Type B pancreatic cell (in vitro differentiated cells): Measurements from ENCODE around the gene MFAP2. TPM values are rescaled to one million over a fixed set of nuclear protein-coding genes. Genes with fewer than 3 reads are reported as not detected.

Experiments
- DNase-seq: peaks from one replicate; pipeline ENCODE4 v3.0.0; 2021; ENCODE audit warnings: mixed read lengths; ENCODE audit not compliant: unreplicated experiment; ENCODE audit errors: extremely low spot score
- H3K27ac Mint-ChIP-seq: 2 replicates; pipeline ENCODE4 v1.8.0; 2021; ENCODE audit warnings: mild to moderate bottlenecking, mixed read lengths
- H3K27me3 Mint-ChIP-seq: 2 replicates; pipeline ENCODE4 v1.8.0; 2021; ENCODE audit warnings: mixed read lengths
- H3K36me3 Mint-ChIP-seq: 2 replicates; pipeline ENCODE4 v1.8.0; 2021; ENCODE audit warnings: mixed read lengths
- H3K4me1 Mint-ChIP-seq: one replicate; pipeline ENCODE4 v1.8.0; 2021; ENCODE audit warnings: mixed read lengths; ENCODE audit not compliant: unreplicated experiment
- H3K4me3 Mint-ChIP-seq: 2 replicates; pipeline ENCODE4 v1.8.0; 2021; ENCODE audit warnings: mild to moderate bottlenecking, mixed read lengths
- H3K9me3 Mint-ChIP-seq: 2 replicates; pipeline ENCODE4 v1.8.0; 2021; ENCODE audit warnings: mixed read lengths
- long read RNA-seq: library from polyadenylated mRNA; unstranded; transcript quantifications from one replicate; pipeline ENCODE4 v2.0.0, GENCODE V29; 2020
- total RNA-seq: library from RNA; stranded (reverse); gene quantifications from 2 replicates; pipeline ENCODE4 v1.2.1, GENCODE V29; 2021; ENCODE audit warnings: low replicate concordance
- TF ChIP-seq, protein P1 (sequence below): fragments of 200-600 bp; sonication (generic); conservative IDR thresholded peaks from 2 replicates; pipeline ENCODE4 v1.5.0; 2021; ENCODE audit warnings: antibody characterized with exemption, mild to moderate bottlenecking

MFAP2 gene, protein sequence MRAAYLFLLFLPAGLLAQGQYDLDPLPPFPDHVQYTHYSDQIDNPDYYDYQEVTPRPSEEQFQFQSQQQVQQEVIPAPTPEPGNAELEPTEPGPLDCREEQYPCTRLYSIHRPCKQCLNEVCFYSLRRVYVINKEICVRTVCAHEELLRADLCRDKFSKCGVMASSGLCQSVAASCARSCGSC
- total RNA-seq, result 112 and 158 TPM in 2 replicates
- long read RNA-seq, partial matches to known transcripts, result 3 of 10 reads
- long read RNA-seq, other reads (novel, unspliced or antisense), result 3 of 10 reads

DNA sequence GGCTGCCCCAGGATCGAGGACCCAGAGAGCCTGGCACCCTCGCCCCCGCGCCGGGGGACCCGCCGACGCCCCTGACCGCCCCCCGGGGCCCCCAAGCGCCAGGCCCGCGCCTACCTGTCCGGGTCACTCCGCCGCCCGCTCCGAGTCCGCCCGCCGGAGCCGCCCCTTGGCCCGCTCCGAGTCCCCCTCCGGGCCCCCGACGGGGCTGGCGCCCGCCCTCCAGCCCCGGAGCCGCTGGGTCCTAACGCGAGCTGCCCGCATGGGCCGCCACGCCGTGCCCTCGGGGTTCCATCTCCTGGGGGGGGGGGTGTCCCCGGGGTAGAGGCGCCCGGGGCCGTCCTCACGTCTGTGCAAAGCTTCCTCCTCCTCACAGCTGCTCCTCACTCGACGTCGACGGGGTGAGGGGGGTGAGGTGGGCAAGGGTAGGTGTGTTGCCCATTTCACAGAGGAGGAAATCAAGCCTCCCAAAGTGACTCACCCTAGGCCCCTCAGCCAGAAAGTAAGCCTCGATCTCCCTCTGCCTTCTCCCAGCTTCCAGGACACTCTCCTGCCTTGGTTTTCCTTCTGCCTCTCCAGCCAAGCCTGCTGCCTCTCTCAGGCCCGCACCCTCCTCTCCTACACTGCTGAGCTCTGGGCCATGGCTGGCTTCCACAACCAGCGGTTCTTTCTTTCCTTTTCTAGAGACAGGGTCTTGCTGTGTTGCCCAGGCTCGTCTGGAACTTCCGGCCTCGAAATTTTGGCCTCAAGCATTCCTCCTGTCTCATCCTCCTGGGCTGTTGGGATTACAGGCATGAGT is at the start of gene MFAP2:
Gene MFAP2 (minus strand): TSS at position 148 of the 796 bp plus-strand sequence. CDS start 2,347 bp downstream, outside the sequence.
- H3K4me3 Mint-ChIP-seq, result peak within 1 kb of the TSS; percentile 90
- DNase-seq, result peak; percentile 82
- H3K36me3 Mint-ChIP-seq, result no peaks in the 10 kb centered on the region
- H3K9me3 Mint-ChIP-seq, result no peaks in the 10 kb centered on the region
- peaks cover 37% of the 10 kb centered on the region for H3K4me1 Mint-ChIP-seq
- H3K27ac Mint-ChIP-seq, result peak within 1 kb of the TSS; percentile 86
- peaks cover 5% of the 10 kb centered on the region for H3K27me3 Mint-ChIP-seq
- TF ChIP-seq, protein P1, sequence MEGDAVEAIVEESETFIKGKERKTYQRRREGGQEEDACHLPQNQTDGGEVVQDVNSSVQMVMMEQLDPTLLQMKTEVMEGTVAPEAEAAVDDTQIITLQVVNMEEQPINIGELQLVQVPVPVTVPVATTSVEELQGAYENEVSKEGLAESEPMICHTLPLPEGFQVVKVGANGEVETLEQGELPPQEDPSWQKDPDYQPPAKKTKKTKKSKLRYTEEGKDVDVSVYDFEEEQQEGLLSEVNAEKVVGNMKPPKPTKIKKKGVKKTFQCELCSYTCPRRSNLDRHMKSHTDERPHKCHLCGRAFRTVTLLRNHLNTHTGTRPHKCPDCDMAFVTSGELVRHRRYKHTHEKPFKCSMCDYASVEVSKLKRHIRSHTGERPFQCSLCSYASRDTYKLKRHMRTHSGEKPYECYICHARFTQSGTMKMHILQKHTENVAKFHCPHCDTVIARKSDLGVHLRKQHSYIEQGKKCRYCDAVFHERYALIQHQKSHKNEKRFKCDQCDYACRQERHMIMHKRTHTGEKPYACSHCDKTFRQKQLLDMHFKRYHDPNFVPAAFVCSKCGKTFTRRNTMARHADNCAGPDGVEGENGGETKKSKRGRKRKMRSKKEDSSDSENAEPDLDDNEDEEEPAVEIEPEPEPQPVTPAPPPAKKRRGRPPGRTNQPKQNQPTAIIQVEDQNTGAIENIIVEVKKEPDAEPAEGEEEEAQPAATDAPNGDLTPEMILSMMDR, result no peak

DNA sequence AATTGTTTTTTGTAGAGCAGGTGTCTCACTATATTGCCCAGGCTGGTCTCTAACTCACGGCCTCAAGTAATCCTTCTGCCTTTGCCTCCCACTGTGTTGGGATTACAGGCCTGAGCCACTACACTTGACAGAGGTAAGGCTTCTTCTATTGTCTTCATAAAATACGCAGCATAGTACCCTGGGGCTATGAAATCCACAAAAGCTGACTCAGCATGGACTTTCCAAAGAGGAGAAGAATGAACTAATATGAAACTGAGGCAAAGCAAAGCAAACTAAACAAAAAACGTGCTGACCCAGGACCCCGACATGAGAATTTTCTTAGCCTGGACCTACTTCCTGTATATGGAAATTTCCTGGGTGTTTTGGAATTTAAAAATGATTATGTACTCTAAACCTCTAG is 49.8 kb upstream of the MFAP2 start:
- Mint-ChIP-seq H3K27me3 (no peaks in the 10 kb centered on the region), H3K27ac (no peak overlapping the region), H3K36me3 (peaks cover 13% of the 10 kb centered on the region), H3K4me1 (no peaks in the 10 kb centered on the region), H3K9me3 (no peaks in the 10 kb centered on the region), H3K4me3 (no peak overlapping the region)
- TF ChIP-seq, protein P1, result no peak
- DNase-seq, result no peak

DNA sequence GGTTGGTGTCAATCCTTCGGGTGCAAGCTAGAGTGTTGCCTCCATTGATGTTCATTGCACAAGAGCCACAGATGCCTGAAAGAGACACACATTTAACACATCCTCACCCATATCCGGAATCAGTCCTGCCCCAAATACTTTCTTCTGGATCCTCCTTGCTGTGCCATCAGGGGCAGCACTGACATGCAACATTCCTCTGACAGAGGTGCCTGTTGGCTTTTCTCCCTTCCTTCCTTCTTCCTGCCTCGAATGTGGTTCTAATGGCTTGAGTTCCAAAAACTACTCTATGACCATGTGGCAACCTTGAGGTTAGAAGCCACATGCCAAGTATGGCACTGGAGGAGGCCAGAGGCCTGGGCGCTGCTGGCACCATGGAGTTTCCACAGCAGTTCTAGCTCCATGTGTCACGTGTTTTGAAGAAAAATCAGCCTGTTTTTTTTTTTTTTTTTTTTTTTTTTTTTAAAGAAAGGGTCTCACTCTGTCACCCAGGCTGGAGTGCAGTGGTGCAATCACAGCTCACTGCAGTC is 48.3 kb upstream of the MFAP2 start:
- Mint-ChIP-seq H3K4me1 (no peaks in the 10 kb centered on the region), H3K4me3 (no peak overlapping the region), H3K27me3 (no peaks in the 10 kb centered on the region), H3K36me3 (peaks cover 17% of the 10 kb centered on the region), H3K9me3 (no peaks in the 10 kb centered on the region), H3K27ac (no peak overlapping the region)
- TF ChIP-seq, protein P1, result no peak
- DNase-seq, result no peak

DNA sequence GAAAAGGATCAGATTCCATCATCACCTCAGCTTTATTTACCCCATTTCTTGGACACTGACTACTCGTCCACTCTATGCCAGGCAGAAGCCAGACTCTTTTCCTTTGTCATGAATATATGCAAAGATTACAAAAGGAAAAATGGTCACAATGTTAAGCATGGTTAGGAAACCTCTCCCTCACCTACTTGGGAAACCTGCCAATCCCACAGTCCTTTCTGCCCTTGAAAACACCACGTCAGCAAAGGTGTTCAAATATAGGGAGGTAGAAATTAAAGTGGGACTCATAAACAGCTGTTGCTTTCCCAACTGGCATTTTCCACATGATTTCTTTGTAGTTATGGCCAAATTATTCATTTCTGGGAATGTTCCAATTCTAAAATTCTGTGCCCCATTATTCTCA is 47.5 kb upstream of the MFAP2 start:
- TF ChIP-seq, protein P1, result no peak
- Mint-ChIP-seq H3K9me3 (no peaks in the 10 kb centered on the region), H3K27me3 (no peaks in the 10 kb centered on the region), H3K4me1 (peaks cover 4% of the 10 kb centered on the region), H3K4me3 (no peak overlapping the region), H3K36me3 (peaks cover 17% of the 10 kb centered on the region), H3K27ac (no peak overlapping the region)
- DNase-seq, result no peak

DNA sequence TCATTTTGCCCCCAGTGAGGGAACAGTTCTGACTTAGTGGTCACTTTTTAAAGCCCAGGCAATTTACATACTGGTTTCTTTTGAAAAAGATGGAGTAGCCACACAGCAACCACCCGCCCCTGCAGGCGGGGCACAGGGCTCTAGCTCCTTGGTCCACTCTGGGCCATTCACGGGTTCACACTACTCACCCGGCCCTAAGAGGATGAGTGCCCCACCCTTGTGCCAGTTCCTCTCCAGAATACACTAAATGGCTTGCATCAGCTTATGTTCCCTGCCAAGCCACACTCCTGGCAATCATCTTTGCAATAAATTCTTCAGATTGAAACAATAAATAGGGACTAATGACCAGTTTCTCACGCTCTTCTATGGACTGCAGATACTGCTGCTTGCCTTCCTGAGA is 47.0 kb upstream of the MFAP2 start:
- Mint-ChIP-seq H3K9me3 (no peaks in the 10 kb centered on the region), H3K27ac (no peak overlapping the region), H3K27me3 (no peaks in the 10 kb centered on the region), H3K36me3 (peaks cover 17% of the 10 kb centered on the region), H3K4me1 (peaks cover 4% of the 10 kb centered on the region), H3K4me3 (no peak overlapping the region)
- TF ChIP-seq, protein P1, result no peak
- DNase-seq, result no peak
